ENCODE data around the gene HDAC3. TPM values are rescaled to one million over a fixed set of nuclear protein-coding genes. Genes with fewer than 3 reads are reported as not detected.

Gene HDAC3
- total and polyA plus RNA-seq, 2 donors (not counting 1 experiment from before 2014, with no cell fraction given) = 85.5 to 94.0 TPM

GRCh38 chr5:141664733-141665461 is 28.2 kb upstream of the HDAC3 start:
- Mint-ChIP-seq H3K9me3 (ENCODE audit: insufficient read depth) (no peaks in the 10 kb centered on the region), H3K4me3 (no peak overlapping the region), H3K27me3 (peaks cover 5% of the 10 kb centered on the region), H3K27ac (no peak overlapping the region), H3K4me1 (peaks cover 4% of the 10 kb centered on the region)
- peak overlapping the region; percentile 50 for H3K4me2 ChIP-seq (replicated peaks; ENCODE audit: low read depth, low read length, poor library complexity, severe bottlenecking)
- no peak overlapping the region for H3K9ac ChIP-seq (ENCODE audit: low read length)
- H3K79me2 ChIP-seq (ENCODE audit: control insufficient read depth, insufficient read depth, low read length) = no peaks in the 10 kb centered on the region
- ChIA-PET CTCF (interaction anchor here (0.6 to 4.4 kb wide), 27 partner anchors 8 to 481 kb away, joined by 3 to 48 read pairs (median 5); partner anchors contain the start of genes FCHSD1, NDFIP1, PCDH1 and PCDH12), POLR2A (interaction anchor here (0.7 kb wide), 2 partner anchors 14 to 214 kb away, joined by 3 to 5 read pairs; partner anchors contain the start of gene FCHSD1)
- H3K36me3 ChIP-seq (replicated peaks in 1 of 2; ENCODE audit: control extremely low read depth in 1 of 2, control insufficient read depth in 1 of 2, extremely low read depth in 1 of 2, insufficient read depth in 2 of 2, low read length in 1 of 2) = no peaks in the 10 kb centered on the region
- H4K20me1 ChIP-seq (ENCODE audit: control insufficient read depth, insufficient read depth, low read length, poor library complexity, severe bottlenecking) = no peaks in the 10 kb centered on the region
- H3K4me1 ChIP-seq (ENCODE audit: control insufficient read depth in 2 of 2, insufficient read depth in 2 of 2, low read length in 2 of 2) = peaks cover 4 to 6% of the 10 kb centered on the region in 2 donors
- intact Hi-C loops (cut with micrococcal nuclease) = loop anchor here (1.0 to 2.0 kb wide), 7 partner anchors 38 to 480 kb away; partner anchors contain the start of gene GNPDA1
- TF ChIP-seq EZH2 (IDR thresholded peaks at IDR 0.05; ENCODE audit: borderline replicate concordance, insufficient read depth, low read depth, low read length, poor library complexity, severe bottlenecking) (no peak), CTCF (IDR thresholded peaks at IDR 0.05) (peak; percentile 91)
- 37% methylated on average over 9 of the region's 13 CpGs for WGBS (ENCODE audit: insufficient coverage)
- no peak overlapping the region for H3K27ac ChIP-seq (ENCODE audit: low read length in 2 of 2)
- ATAC-seq (ENCODE audit: low read depth) (peak; percentile 98), DNase-seq (peak; percentile 85)
- no peaks in the 10 kb centered on the region for H3K9me3 ChIP-seq (ENCODE audit: control extremely low read depth in 1 of 3, control insufficient read depth in 2 of 3, insufficient read depth in 1 of 3, low read length in 2 of 3)
- peaks cover 0 to 4% (median 0%) of the 10 kb centered on the region in 4 experiments for H3K27me3 ChIP-seq (replicated peaks in 1 of 4; ENCODE audit: control extremely low read depth in 1 of 4, control insufficient read depth in 3 of 4, insufficient read depth in 4 of 4, low read length in 3 of 4)
- H2AFZ ChIP-seq (ENCODE audit: insufficient read depth, low read depth, low read length, poor library complexity, severe bottlenecking) = peak overlapping the region; percentile 21
- no peak overlapping the region for H3K4me3 ChIP-seq (ENCODE audit: control extremely low read depth in 1 of 5, extremely low read depth in 1 of 5, insufficient read depth in 1 of 5, low read depth in 2 of 5, low read length in 4 of 5)

GRCh38 chr5:141663506-141663905 is 26.9 kb upstream of the HDAC3 start:
- H3K27me3 Mint-ChIP-seq = peaks cover 2% of the 10 kb centered on the region
- TF ChIP-seq CTCF (IDR thresholded peaks at IDR 0.05) = no peak
- TF ChIP-seq EZH2 (IDR thresholded peaks at IDR 0.05; ENCODE audit: borderline replicate concordance, insufficient read depth, low read depth, low read length, poor library complexity, severe bottlenecking) = no peak
- Histone ChIP-seq H4K20me1 (ENCODE audit: control insufficient read depth, insufficient read depth, low read length, poor library complexity, severe bottlenecking) (no peaks in the 10 kb centered on the region), H3K4me3 (ENCODE audit: control extremely low read depth in 1 of 5, extremely low read depth in 1 of 5, insufficient read depth in 1 of 5, low read depth in 2 of 5, low read length in 4 of 5) (no peak overlapping the region), H3K4me1 (ENCODE audit: control insufficient read depth in 2 of 2, insufficient read depth in 2 of 2, low read length in 2 of 2) (peaks cover 4 to 6% of the 10 kb centered on the region in 2 donors), H3K79me2 (ENCODE audit: control insufficient read depth, insufficient read depth, low read length) (no peaks in the 10 kb centered on the region), H2AFZ (ENCODE audit: insufficient read depth, low read depth, low read length, poor library complexity, severe bottlenecking) (no peak overlapping the region), H3K27ac (ENCODE audit: low read length in 2 of 2) (no peak overlapping the region), H3K4me2 (replicated peaks; ENCODE audit: low read depth, low read length, poor library complexity, severe bottlenecking) (no peak overlapping the region), H3K36me3 (replicated peaks in 1 of 2; ENCODE audit: control extremely low read depth in 1 of 2, control insufficient read depth in 1 of 2, extremely low read depth in 1 of 2, insufficient read depth in 2 of 2, low read length in 1 of 2) (no peaks in the 10 kb centered on the region), H3K9ac (ENCODE audit: low read length) (no peak overlapping the region), H3K9me3 (ENCODE audit: control extremely low read depth in 1 of 3, control insufficient read depth in 2 of 3, insufficient read depth in 1 of 3, low read length in 2 of 3) (peaks cover 0 to 6% (median 0%) of the 10 kb centered on the region in 3 donors), H3K27me3 (replicated peaks in 1 of 4; ENCODE audit: control extremely low read depth in 1 of 4, control insufficient read depth in 3 of 4, insufficient read depth in 4 of 4, low read length in 3 of 4) (peaks cover 0 to 4% (median under 1%) of the 10 kb centered on the region in 4 experiments)
- ChIA-PET CTCF (interaction anchor here (0.6 to 4.4 kb wide), 12 partner anchors 23 to 481 kb away, joined by 3 to 48 read pairs (median 4); partner anchors contain the start of genes PCDH1 and PCDH12), POLR2A (no interaction called here)
- WGBS (ENCODE audit: insufficient coverage) = 100% methylated on average over 3 of the region's 8 CpGs
- no peak overlapping the region for H3K27ac Mint-ChIP-seq
- H3K9me3 Mint-ChIP-seq (ENCODE audit: insufficient read depth) = no peaks in the 10 kb centered on the region
- no peak for DNase-seq
- H3K4me3 Mint-ChIP-seq = no peak overlapping the region
- H3K4me1 Mint-ChIP-seq = peaks cover 4% of the 10 kb centered on the region
- intact Hi-C loops (cut with micrococcal nuclease) = no loop called here
- no peak for ATAC-seq (ENCODE audit: low read depth)

All from B cell (primary cell).